Measurements from ENCODE around the gene ADAM12.

GRCh38 chr10:126349101-126349500 lies 39.2 kb downstream of the ADAM12 start:
- TF ChIP-seq CTCF (IDR thresholded peaks at IDR 0.05; ENCODE audit: low read length) (no peak), EZH2 (optimal IDR thresholded peaks at IDR 0.05; ENCODE audit: low read depth, low read length) (no peak)
